ENCODE data around the gene TDP2. TPM values are rescaled to one million over a fixed set of nuclear protein-coding genes. Genes with fewer than 3 reads are reported as not detected.

Gene TDP2, protein sequence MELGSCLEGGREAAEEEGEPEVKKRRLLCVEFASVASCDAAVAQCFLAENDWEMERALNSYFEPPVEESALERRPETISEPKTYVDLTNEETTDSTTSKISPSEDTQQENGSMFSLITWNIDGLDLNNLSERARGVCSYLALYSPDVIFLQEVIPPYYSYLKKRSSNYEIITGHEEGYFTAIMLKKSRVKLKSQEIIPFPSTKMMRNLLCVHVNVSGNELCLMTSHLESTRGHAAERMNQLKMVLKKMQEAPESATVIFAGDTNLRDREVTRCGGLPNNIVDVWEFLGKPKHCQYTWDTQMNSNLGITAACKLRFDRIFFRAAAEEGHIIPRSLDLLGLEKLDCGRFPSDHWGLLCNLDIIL
- total RNA-seq = 27.4 and 46.0 TPM in 2 replicates

DNA sequence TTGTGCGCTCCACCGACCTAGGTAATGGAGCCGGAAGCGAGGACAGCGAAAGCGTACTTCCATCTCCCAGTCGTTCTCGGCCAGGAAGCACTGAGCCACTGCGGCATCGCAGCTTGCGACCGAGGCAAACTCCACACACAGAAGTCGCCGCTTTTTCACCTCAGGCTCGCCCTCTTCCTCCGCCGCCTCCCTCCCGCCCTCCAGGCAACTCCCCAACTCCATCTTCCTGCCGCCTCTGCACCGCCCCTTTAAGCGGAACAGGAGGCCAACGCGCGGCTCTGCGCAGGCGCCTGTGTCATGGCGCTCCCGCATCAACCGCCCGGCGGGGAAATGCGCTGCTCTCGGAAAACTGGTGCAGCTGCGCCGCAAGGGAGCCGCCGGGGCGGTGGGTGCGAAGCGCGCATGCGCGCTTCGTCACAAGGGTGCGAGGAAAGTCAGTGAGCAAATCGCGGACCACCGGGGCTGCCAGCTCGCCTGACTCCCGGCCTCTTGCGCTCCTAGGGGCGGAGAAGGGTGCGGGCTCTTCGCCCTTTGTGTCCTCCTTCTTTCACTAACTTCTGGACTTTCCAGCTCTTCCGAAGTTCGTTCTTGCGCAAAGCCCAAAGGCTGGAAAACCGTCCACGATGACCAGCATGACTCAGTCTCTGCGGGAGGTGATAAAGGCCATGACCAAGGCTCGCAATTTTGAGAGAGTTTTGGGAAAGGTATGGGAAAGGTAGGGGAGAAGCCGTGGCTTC is at the start of gene TDP2, which contains the start of gene ACOT13:
TDP2 (minus strand) TSS at position 259 of the 737 bp plus-strand sequence; CDS start at position 222, 37 bp downstream.
ACOT13 (plus strand) TSS at position 437 of the 737 bp plus-strand sequence; CDS start at position 624, 187 bp downstream.

Other genes with a start within 250 kb of the TDP2 start
- 0.14 and 0.28 TPM in 2 replicates for gene GPLD1, start 177.3 kb downstream of the TDP2 start, total RNA-seq
- gene ALDH5A1, start 171.9 kb downstream of the TDP2 start, total RNA-seq = 0.28 and 0.65 TPM in 2 replicates
- gene KIAA0319, start 20.7 kb downstream of the TDP2 start, total RNA-seq = under 0.01 and 0.09 TPM in 2 replicates
- gene ACOT13, start 178 bp upstream of the TDP2 start, total RNA-seq = 9.7 and 13.3 TPM in 2 replicates
- 76.6 and 78.4 TPM in 2 replicates for gene C6orf62, start 52.3 kb upstream of the TDP2 start, total RNA-seq
- gene GMNN, start 108.0 kb upstream of the TDP2 start, total RNA-seq = 8.2 and 10.7 TPM in 2 replicates
- gene ARMH2, start 132.0 kb upstream of the TDP2 start, total RNA-seq = not detected in 2 replicates

All from smooth muscle cell of bladder (primary cell).